ENCODE data around the gene FEM1C. TPM values are rescaled to one million over a fixed set of nuclear protein-coding genes. Genes with fewer than 3 reads are reported as not detected.

Gene FEM1C
- polyA plus RNA-seq, 1 donor from 2014 or later = 16.4 TPM

GRCh38 chr5:115545351-115545882, 842 bp upstream of the FEM1C start:
- Histone ChIP-seq H3K9me3 (ENCODE audit: low read length) (no peaks in the 10 kb centered on the region), H3F3A (ENCODE audit: insufficient read depth, low read length, poor library complexity, severe bottlenecking) (no peaks in the 10 kb centered on the region), H3K79me2 (replicated peaks; ENCODE audit: insufficient read depth, low read length) (peaks cover 35% of the 10 kb centered on the region), H3K9me2 (ENCODE audit: insufficient read depth, low read length) (no peaks in the 10 kb centered on the region), H3K36me3 (ENCODE audit: insufficient read depth, low read length) (peaks cover 9% of the 10 kb centered on the region), H3K27ac (ENCODE audit: low read length) (peak overlapping the region; percentile 91), H3K4me2 (ENCODE audit: low read length) (no peak overlapping the region), H2AFZ (ENCODE audit: low read depth, low read length) (peak overlapping the region; percentile 83), H3K4me3 (ENCODE audit: low read length) (peak overlapping the region; percentile 88), H4K20me1 (ENCODE audit: insufficient read depth) (peaks cover 7% of the 10 kb centered on the region), H3K27me3 (ENCODE audit: insufficient read depth, low read depth, low read length) (no peaks in the 10 kb centered on the region), H3K9ac (ENCODE audit: low read length) (peak overlapping the region; percentile 55)
- no peak for TF ChIP-seq POLR2AphosphoS5 (IDR thresholded peaks at IDR 0.05)
- TF ChIP-seq SMC3 (conservative IDR thresholded peaks at IDR 0.05; ENCODE audit: poor library complexity) = no peak
- TF ChIP-seq, protein P1, sequence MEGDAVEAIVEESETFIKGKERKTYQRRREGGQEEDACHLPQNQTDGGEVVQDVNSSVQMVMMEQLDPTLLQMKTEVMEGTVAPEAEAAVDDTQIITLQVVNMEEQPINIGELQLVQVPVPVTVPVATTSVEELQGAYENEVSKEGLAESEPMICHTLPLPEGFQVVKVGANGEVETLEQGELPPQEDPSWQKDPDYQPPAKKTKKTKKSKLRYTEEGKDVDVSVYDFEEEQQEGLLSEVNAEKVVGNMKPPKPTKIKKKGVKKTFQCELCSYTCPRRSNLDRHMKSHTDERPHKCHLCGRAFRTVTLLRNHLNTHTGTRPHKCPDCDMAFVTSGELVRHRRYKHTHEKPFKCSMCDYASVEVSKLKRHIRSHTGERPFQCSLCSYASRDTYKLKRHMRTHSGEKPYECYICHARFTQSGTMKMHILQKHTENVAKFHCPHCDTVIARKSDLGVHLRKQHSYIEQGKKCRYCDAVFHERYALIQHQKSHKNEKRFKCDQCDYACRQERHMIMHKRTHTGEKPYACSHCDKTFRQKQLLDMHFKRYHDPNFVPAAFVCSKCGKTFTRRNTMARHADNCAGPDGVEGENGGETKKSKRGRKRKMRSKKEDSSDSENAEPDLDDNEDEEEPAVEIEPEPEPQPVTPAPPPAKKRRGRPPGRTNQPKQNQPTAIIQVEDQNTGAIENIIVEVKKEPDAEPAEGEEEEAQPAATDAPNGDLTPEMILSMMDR (IDR thresholded peaks at IDR 0.05; ENCODE audit: poor library complexity, severe bottlenecking) = no peak
- TF ChIP-seq MXI1 (conservative IDR thresholded peaks at IDR 0.05; ENCODE audit: poor library complexity, severe bottlenecking) = no peak
- TF ChIP-seq EZH2 (IDR thresholded peaks at IDR 0.05; ENCODE audit: borderline replicate concordance, insufficient read depth, low read length, poor library complexity, severe bottlenecking) = no peak
- no peak for TF ChIP-seq TAF1 (IDR thresholded peaks at IDR 0.05; ENCODE audit: low read depth)
- TF ChIP-seq, protein P2, sequence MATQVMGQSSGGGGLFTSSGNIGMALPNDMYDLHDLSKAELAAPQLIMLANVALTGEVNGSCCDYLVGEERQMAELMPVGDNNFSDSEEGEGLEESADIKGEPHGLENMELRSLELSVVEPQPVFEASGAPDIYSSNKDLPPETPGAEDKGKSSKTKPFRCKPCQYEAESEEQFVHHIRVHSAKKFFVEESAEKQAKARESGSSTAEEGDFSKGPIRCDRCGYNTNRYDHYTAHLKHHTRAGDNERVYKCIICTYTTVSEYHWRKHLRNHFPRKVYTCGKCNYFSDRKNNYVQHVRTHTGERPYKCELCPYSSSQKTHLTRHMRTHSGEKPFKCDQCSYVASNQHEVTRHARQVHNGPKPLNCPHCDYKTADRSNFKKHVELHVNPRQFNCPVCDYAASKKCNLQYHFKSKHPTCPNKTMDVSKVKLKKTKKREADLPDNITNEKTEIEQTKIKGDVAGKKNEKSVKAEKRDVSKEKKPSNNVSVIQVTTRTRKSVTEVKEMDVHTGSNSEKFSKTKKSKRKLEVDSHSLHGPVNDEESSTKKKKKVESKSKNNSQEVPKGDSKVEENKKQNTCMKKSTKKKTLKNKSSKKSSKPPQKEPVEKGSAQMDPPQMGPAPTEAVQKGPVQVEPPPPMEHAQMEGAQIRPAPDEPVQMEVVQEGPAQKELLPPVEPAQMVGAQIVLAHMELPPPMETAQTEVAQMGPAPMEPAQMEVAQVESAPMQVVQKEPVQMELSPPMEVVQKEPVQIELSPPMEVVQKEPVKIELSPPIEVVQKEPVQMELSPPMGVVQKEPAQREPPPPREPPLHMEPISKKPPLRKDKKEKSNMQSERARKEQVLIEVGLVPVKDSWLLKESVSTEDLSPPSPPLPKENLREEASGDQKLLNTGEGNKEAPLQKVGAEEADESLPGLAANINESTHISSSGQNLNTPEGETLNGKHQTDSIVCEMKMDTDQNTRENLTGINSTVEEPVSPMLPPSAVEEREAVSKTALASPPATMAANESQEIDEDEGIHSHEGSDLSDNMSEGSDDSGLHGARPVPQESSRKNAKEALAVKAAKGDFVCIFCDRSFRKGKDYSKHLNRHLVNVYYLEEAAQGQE (IDR thresholded peaks at IDR 0.05; ENCODE audit: borderline replicate concordance) = no peak
- no peak for TF ChIP-seq EP300 (conservative IDR thresholded peaks at IDR 0.05; ENCODE audit: poor library complexity, severe bottlenecking)
- no peak for TF ChIP-seq RAD21 (conservative IDR thresholded peaks at IDR 0.05)

GRCh38 chr5:115544043-115544435, 536 bp downstream of the FEM1C start:
- Histone ChIP-seq H3K79me2 (replicated peaks; ENCODE audit: insufficient read depth, low read length) (peaks cover 49% of the 10 kb centered on the region), H3F3A (ENCODE audit: insufficient read depth, low read length, poor library complexity, severe bottlenecking) (no peaks in the 10 kb centered on the region), H3K36me3 (ENCODE audit: insufficient read depth, low read length) (peaks cover 16% of the 10 kb centered on the region), H3K4me3 (ENCODE audit: low read length) (peak overlapping the region; percentile 88), H3K9me2 (ENCODE audit: insufficient read depth, low read length) (no peaks in the 10 kb centered on the region), H2AFZ (ENCODE audit: low read depth, low read length) (peak overlapping the region; percentile 58), H3K9ac (ENCODE audit: low read length) (peak overlapping the region; percentile 94), H4K20me1 (ENCODE audit: insufficient read depth) (peaks cover 7% of the 10 kb centered on the region), H3K27me3 (ENCODE audit: insufficient read depth, low read depth, low read length) (no peaks in the 10 kb centered on the region), H3K27ac (ENCODE audit: low read length) (peak overlapping the region; percentile 91), H3K9me3 (ENCODE audit: low read length) (no peaks in the 10 kb centered on the region), H3K4me2 (ENCODE audit: low read length) (peak overlapping the region; percentile 99)
- no peak for TF ChIP-seq SMC3 (conservative IDR thresholded peaks at IDR 0.05; ENCODE audit: poor library complexity)
- no peak for TF ChIP-seq EP300 (conservative IDR thresholded peaks at IDR 0.05; ENCODE audit: poor library complexity, severe bottlenecking)
- TF ChIP-seq RAD21 (conservative IDR thresholded peaks at IDR 0.05) = no peak
- TF ChIP-seq, protein P2 (IDR thresholded peaks at IDR 0.05; ENCODE audit: borderline replicate concordance) = no peak
- no peak for TF ChIP-seq MXI1 (conservative IDR thresholded peaks at IDR 0.05; ENCODE audit: poor library complexity, severe bottlenecking)
- no peak for TF ChIP-seq EZH2 (IDR thresholded peaks at IDR 0.05; ENCODE audit: borderline replicate concordance, insufficient read depth, low read length, poor library complexity, severe bottlenecking)
- TF ChIP-seq POLR2AphosphoS5 (IDR thresholded peaks at IDR 0.05) = no peak

All from neural cell (in vitro differentiated cells).